IMR-90 (cell line): ENCODE results near the gene SELENOP.

Experiments used
- CEBPB ChIP-seq: IDR thresholded peaks from 2 replicates; pipeline ENCODE4 v1.6.1; 2012; ENCODE audit warnings: low read depth, low read length, improper control_type of control experiment
- CHD1 ChIP-seq: IDR thresholded peaks from 2 replicates; pipeline ENCODE4 v1.6.1; 2012; ENCODE audit warnings: low read depth, low read length, improper control_type of control experiment
- CTCF ChIP-seq: conservative IDR thresholded peaks from 2 replicates; pipeline ENCODE4 v1.5.1; 2012; ENCODE audit warnings: mild to moderate bottlenecking, low read depth, low read length, improper control_type of control experiment
- MAFK ChIP-seq: IDR thresholded peaks from 2 replicates; pipeline ENCODE4 v1.6.1; 2012; ENCODE audit warnings: low read depth, low read length, improper control_type of control experiment
- MXI1 ChIP-seq: IDR thresholded peaks from 2 replicates; pipeline ENCODE4 v1.6.1; 2012; ENCODE audit warnings: low read depth, mild to moderate bottlenecking, low read length, moderate library complexity, borderline replicate concordance
- NFE2L2 ChIP-seq: fragments of 150-350 bp; IDR thresholded peaks from 2 replicates; pipeline ENCODE4 v1.6.1; 2016; ENCODE audit warnings: low read depth, mild to moderate bottlenecking, low read length
- POLR2A ChIP-seq: IDR thresholded peaks from 2 replicates; pipeline ENCODE4 v1.6.1; 2012; ENCODE audit warnings: mild to moderate bottlenecking, low read depth, low read length
- RAD21 ChIP-seq: IDR thresholded peaks from 2 replicates; pipeline ENCODE4 v1.6.1; 2012; ENCODE audit warnings: low read length, improper control_type of control experiment
- SMC3 ChIP-seq: fragments of 150-350 bp; IDR thresholded peaks from 2 replicates; pipeline ENCODE4 v1.6.1; 2016; ENCODE audit warnings: low read depth, mild to moderate bottlenecking, antibody characterized with exemption, low read length, moderate library complexity
- TF ChIP-seq, protein P1 (sequence below): fragments of 150-350 bp; IDR thresholded peaks from 2 replicates; pipeline ENCODE4 v1.6.1; 2016; ENCODE audit warnings: low read depth, mild to moderate bottlenecking, low read length, moderate library complexity, borderline replicate concordance

- no peak for TF ChIP-seq CTCF
- no peak for TF ChIP-seq MAFK
- TF ChIP-seq NFE2L2: no peak
- no peak for TF ChIP-seq SMC3
- no peak for TF ChIP-seq CHD1
- no peak for TF ChIP-seq CEBPB
- TF ChIP-seq MXI1: no peak
- TF ChIP-seq POLR2A: no peak
- TF ChIP-seq, protein P1, sequence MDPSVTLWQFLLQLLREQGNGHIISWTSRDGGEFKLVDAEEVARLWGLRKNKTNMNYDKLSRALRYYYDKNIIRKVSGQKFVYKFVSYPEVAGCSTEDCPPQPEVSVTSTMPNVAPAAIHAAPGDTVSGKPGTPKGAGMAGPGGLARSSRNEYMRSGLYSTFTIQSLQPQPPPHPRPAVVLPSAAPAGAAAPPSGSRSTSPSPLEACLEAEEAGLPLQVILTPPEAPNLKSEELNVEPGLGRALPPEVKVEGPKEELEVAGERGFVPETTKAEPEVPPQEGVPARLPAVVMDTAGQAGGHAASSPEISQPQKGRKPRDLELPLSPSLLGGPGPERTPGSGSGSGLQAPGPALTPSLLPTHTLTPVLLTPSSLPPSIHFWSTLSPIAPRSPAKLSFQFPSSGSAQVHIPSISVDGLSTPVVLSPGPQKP: no peak
- no peak for TF ChIP-seq RAD21
These were observed 39.3 kb downstream of the SELENOP start for GRCh38 chr5:42772265-42772993.
